Hepatocyte (in vitro differentiated cells): Measurements from ENCODE around the gene MED4. TPM values are rescaled to one million over a fixed set of nuclear protein-coding genes. Genes with fewer than 3 reads are reported as not detected.

Experiments
- DNase-seq: peaks from one replicate; pipeline ENCODE4 v3.0.0-alpha.2; 2016; ENCODE audit warnings: low spot score
- H2AFZ ChIP-seq: fragments of 200-600 bp; sonication (generic); 2 replicates; pipeline ENCODE4 v1.6.0; 2016; ENCODE audit warnings: antibody characterized with exemption, mild to moderate bottlenecking
- H3K27ac ChIP-seq: fragments of 200-600 bp; sonication (generic); 2 replicates; pipeline ENCODE4 v1.5.1; 2016; ENCODE audit warnings: mild to moderate bottlenecking
- H3K27me3 ChIP-seq: fragments of 200-600 bp; sonication (generic); 2 replicates; pipeline ENCODE4 v1.6.1; 2016
- H3K36me3 ChIP-seq: fragments of 200-600 bp; sonication (generic); replicated peaks from 2 replicates; pipeline ENCODE4 v1.5.1; 2016; ENCODE audit warnings: low read depth; ENCODE audit not compliant: insufficient read depth
- H3K4me1 ChIP-seq: fragments of 200-600 bp; sonication (generic); 2 replicates; pipeline ENCODE4 v1.5.1; 2016; ENCODE audit warnings: mild to moderate bottlenecking, moderate library complexity; ENCODE audit not compliant: insufficient read depth
- H3K4me2 ChIP-seq: fragments of 200-600 bp; sonication (generic); 2 replicates; pipeline ENCODE4 v1.6.0; 2016
- H3K4me3 ChIP-seq: fragments of 200-600 bp; sonication (generic); 2 replicates; pipeline ENCODE4 v1.5.1; 2016; ENCODE audit warnings: mild to moderate bottlenecking
- H3K79me2 ChIP-seq: fragments of 200-600 bp; sonication (generic); 2 replicates; pipeline ENCODE4 v1.6.0; 2017; ENCODE audit warnings: mild to moderate bottlenecking
- H3K9me2 ChIP-seq: fragments of 200-600 bp; sonication (generic); replicated peaks from 2 replicates; pipeline ENCODE4 v1.6.0; 2017; ENCODE audit warnings: mild to moderate bottlenecking; ENCODE audit not compliant: insufficient read depth
- H3K9me3 ChIP-seq: fragments of 200-600 bp; sonication (generic); 2 replicates; pipeline ENCODE4 v1.5.1; 2016; ENCODE audit warnings: low read depth, mild to moderate bottlenecking
- H4K20me1 ChIP-seq: fragments of 200-600 bp; sonication (generic); 2 replicates; pipeline ENCODE4 v1.6.0; 2016; ENCODE audit warnings: mild to moderate bottlenecking; ENCODE audit not compliant: insufficient read depth, poor library complexity, severe bottlenecking
- CTCF ChIP-seq: fragments of 200-600 bp; sonication (generic); IDR thresholded peaks from 2 replicates; pipeline ENCODE4 v1.5.1; 2016; ENCODE audit warnings: antibody characterized with exemption, mild to moderate bottlenecking; ENCODE audit not compliant: poor library complexity
- EZH2 ChIP-seq: fragments of 200-600 bp; sonication (generic); IDR thresholded peaks from 2 replicates; pipeline ENCODE4 v1.6.1; 2016; ENCODE audit warnings: antibody characterized with exemption, mild to moderate bottlenecking, borderline replicate concordance
- EZH2phosphoT487 ChIP-seq: fragments of 200-600 bp; sonication (generic); IDR thresholded peaks from one replicate; pipeline ENCODE4 v1.6.1; 2018; ENCODE audit warnings: antibody characterized with exemption, mild to moderate bottlenecking, low read depth, moderate library complexity; ENCODE audit not compliant: unreplicated experiment, severe bottlenecking
- WGBS: methylation state at CpG from one replicate; pipeline ENCODE4 v1.1.6; 2016; ENCODE audit warnings: low lambda C conversion rate; ENCODE audit errors: missing lambda C conversion rate; 5-methylcytosine and 5-hydroxymethylcytosine counted together
- polyA plus RNA-seq: library from polyadenylated mRNA; unstranded; fragments of >200 nt; fragmentation: Nextera tagmentation; extraction: Ambion mirVana; gene quantifications from 2 replicates; pipeline ENCODE4 v1.2.1, GENCODE V29; 2016
- total RNA-seq: library from RNA; depleted of rRNA; stranded (reverse); fragments of >200 nt; gene quantifications from 2 replicates; pipeline ENCODE4 v1.2.3, GENCODE V29; 2014

MED4 gene
- total and polyA plus RNA-seq, 2 experiments from 2014 or later, result 37.4 to 63.4 TPM

- no peaks in the 10 kb centered on the region for H3K9me2 ChIP-seq
- H3K9me3 ChIP-seq, result no peaks in the 10 kb centered on the region
- no peak for TF ChIP-seq CTCF
- no peak for TF ChIP-seq EZH2phosphoT487
- no peak for TF ChIP-seq EZH2
- no peaks in the 10 kb centered on the region for H3K36me3 ChIP-seq
- no peak overlapping the region for H3K4me2 ChIP-seq
- H2AFZ ChIP-seq, result no peak overlapping the region
- no peak for DNase-seq
- no peaks in the 10 kb centered on the region for H3K4me1 ChIP-seq
- H3K27me3 ChIP-seq, result no peaks in the 10 kb centered on the region
- H3K27ac ChIP-seq, result no peak overlapping the region
- no peak overlapping the region for H3K4me3 ChIP-seq
- H4K20me1 ChIP-seq, result no peaks in the 10 kb centered on the region
- no peaks in the 10 kb centered on the region for H3K79me2 ChIP-seq
Observed at GRCh38 chr13:48043789-48044503, 51.0 kb downstream of the MED4 start.

- no peaks in the 10 kb centered on the region for H3K4me1 ChIP-seq
- H3K79me2 ChIP-seq, result peaks cover 7% of the 10 kb centered on the region
- H3K4me2 ChIP-seq, result no peak overlapping the region
- no peaks in the 10 kb centered on the region for H3K27me3 ChIP-seq
- H4K20me1 ChIP-seq, result no peaks in the 10 kb centered on the region
- 91% methylated on average over 2 of the region's 2 CpGs for WGBS
- no peaks in the 10 kb centered on the region for H3K9me3 ChIP-seq
- no peak for DNase-seq
- H3K4me3 ChIP-seq, result no peak overlapping the region
- H3K36me3 ChIP-seq, result no peaks in the 10 kb centered on the region
- H3K9me2 ChIP-seq, result no peaks in the 10 kb centered on the region
- no peak for TF ChIP-seq CTCF
- no peak for TF ChIP-seq EZH2phosphoT487
- TF ChIP-seq EZH2, result no peak
- H3K27ac ChIP-seq, result no peak overlapping the region
- no peak overlapping the region for H2AFZ ChIP-seq
Observed at GRCh38 chr13:48042894-48043293, 52.0 kb downstream of the MED4 start.

GRCh38 chr13:48040896-48041295 lies 54.0 kb downstream of the MED4 start:
- TF ChIP-seq EZH2, result no peak
- no peak for TF ChIP-seq EZH2phosphoT487
- TF ChIP-seq CTCF, result no peak
- Histone ChIP-seq H3K4me2 (no peak overlapping the region), H3K36me3 (no peaks in the 10 kb centered on the region), H3K9me3 (no peaks in the 10 kb centered on the region), H3K79me2 (peaks cover 9% of the 10 kb centered on the region), H3K9me2 (no peaks in the 10 kb centered on the region), H4K20me1 (no peaks in the 10 kb centered on the region), H3K27me3 (no peaks in the 10 kb centered on the region), H2AFZ (no peak overlapping the region), H3K4me3 (no peak overlapping the region), H3K4me1 (peaks cover 6% of the 10 kb centered on the region), H3K27ac (no peak overlapping the region)
- DNase-seq, result no peak
- 95% methylated on average over 1 of the region's 1 CpG for WGBS
